Measurements from ENCODE around the gene TMEM198.

The TMEM198 gene

DNA sequence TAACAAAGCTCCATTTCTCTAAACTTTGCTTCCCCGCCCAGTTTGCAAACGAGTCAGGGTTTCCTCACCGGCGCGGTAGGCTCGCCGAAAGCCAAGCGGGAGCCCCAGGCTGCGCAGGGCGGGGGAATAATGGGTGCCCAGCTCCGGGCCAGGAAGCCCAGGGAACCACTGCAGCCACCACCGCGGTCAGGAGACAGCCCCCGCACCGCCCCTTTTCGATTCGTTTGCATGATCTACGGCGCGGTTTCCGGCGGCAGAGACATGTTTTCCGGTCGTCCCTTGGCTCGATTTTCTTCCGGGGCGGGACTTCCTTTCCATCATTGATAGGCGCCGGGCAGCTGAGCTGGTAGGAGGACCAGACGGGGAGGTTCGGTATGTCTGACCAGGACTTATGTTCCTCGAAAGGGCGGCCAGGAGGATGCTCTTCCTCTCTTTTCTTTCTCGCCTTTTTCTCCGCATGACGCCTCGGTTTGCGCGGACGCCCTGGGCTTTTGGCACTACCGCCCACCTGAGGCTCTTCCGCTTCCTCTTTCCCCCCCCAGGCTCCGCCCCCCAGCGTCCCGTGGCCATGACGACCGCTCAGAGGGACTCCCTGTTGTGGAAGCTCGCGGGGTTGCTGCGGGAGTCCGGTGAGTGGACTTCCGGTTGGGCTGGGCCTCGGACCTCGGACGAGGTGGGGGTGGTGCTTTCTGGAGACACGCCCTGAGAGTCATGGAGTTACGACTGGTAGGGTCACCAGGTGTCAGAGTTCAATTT, 53.9 kb downstream of the TMEM198 start, which contains the start of gene STK11IP:
Gene STK11IP, plus strand, starts transcription at position 306 of the 756 bp plus-strand sequence. Its CDS starts 263 bp downstream, at position 569.
- TF ChIP-seq, protein P1, sequence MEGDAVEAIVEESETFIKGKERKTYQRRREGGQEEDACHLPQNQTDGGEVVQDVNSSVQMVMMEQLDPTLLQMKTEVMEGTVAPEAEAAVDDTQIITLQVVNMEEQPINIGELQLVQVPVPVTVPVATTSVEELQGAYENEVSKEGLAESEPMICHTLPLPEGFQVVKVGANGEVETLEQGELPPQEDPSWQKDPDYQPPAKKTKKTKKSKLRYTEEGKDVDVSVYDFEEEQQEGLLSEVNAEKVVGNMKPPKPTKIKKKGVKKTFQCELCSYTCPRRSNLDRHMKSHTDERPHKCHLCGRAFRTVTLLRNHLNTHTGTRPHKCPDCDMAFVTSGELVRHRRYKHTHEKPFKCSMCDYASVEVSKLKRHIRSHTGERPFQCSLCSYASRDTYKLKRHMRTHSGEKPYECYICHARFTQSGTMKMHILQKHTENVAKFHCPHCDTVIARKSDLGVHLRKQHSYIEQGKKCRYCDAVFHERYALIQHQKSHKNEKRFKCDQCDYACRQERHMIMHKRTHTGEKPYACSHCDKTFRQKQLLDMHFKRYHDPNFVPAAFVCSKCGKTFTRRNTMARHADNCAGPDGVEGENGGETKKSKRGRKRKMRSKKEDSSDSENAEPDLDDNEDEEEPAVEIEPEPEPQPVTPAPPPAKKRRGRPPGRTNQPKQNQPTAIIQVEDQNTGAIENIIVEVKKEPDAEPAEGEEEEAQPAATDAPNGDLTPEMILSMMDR (IDR thresholded peaks at IDR 0.05; ENCODE audit: low read depth, low read length), result no peak
- peak; percentile 98 for DNase-seq (ENCODE audit: low read depth in 2 of 2)
- peak within 1 kb of the TSS; percentile 77 to 86 for H3K4me3 ChIP-seq (replicated peaks in 1 of 2; ENCODE audit: low read depth in 2 of 2, low read length in 2 of 2)

DNA sequence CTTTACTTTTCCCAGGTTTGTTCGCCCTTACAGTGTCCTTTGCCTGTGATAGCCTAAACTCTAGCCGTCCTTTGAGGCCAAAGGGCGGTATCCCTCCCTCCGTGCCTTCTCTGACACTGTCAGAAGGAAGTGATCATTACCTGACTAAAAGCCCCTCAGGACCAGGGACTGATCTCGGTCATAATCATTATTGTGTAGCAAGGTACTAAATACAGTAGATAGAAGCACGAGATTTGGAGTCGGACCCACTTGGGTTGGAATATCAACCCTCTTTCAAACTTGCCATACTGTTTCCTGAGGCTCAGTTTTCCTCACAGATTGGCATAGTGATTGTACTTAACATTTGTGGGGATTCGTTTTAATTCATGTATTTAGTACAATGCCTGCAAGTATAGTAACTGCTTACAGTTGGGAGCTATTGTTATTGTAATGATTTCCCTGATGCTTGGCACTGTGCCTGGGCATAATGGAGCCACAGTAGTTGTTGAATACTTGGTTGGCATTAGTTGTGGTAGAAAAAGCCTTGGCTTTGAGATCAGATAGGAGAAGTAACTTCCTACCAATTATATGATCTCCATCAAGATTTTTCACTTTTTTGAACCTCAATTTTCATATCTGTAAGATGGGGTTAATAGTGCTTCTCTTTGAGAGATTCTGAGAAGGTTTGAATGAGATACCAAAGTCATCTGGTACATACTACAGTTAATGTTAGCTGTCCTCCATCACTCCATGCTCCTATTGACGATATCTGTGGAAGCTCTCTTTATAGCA, 54.7 kb downstream of the TMEM198 start:
- H3K4me3 ChIP-seq (replicated peaks in 1 of 2; ENCODE audit: low read depth in 2 of 2, low read length in 2 of 2), result peak overlapping the region; percentile 77 to 86
- TF ChIP-seq, protein P1 (IDR thresholded peaks at IDR 0.05; ENCODE audit: low read depth, low read length), result no peak
- peak in 1 of 2 donors; percentile 29 for DNase-seq (ENCODE audit: low read depth in 2 of 2)
